SU-DHL-6 (cell line): ENCODE measurements around the gene NTSR2.

Experiments used
- EZH2phosphoT487 ChIP-seq: fragments of 200-600 bp; sonication (generic), shearing (Covaris generic); conservative IDR thresholded peaks from 2 replicates; pipeline ENCODE4 v1.6.1; 2018; ENCODE audit warnings: mild to moderate bottlenecking, antibody characterized with exemption, low read length, moderate library complexity, mixed read lengths
- TF ChIP-seq, protein P1 (sequence below): fragments of 200-600 bp; sonication (generic); IDR thresholded peaks from one replicate; pipeline ENCODE4 v1.5.1; 2017; ENCODE audit warnings: antibody characterized with exemption, mild to moderate bottlenecking, low read length, moderate library complexity; ENCODE audit not compliant: insufficient read depth, poor library complexity, severe bottlenecking

DNA sequence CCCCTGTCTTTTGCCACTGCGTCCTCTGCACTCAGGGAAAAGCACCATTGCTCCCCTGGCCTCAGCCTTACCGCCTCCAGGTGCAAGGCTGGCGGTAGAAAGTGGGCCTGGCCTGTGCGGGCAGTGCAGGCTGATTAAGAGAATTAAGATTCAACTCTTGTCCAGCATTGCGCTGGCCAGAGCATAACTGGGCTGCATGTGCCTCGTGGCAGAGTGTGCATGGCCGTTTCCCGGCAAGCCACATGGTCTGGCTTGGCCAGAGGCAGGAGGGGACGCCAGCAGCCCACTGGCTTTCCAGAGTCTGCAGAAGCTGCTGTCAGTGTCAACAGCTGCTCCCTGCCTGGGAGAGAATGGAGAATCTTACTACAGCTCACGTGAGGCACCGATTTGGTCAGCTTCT lies 12.3 kb downstream of the NTSR2 start:
- TF ChIP-seq, protein P1, sequence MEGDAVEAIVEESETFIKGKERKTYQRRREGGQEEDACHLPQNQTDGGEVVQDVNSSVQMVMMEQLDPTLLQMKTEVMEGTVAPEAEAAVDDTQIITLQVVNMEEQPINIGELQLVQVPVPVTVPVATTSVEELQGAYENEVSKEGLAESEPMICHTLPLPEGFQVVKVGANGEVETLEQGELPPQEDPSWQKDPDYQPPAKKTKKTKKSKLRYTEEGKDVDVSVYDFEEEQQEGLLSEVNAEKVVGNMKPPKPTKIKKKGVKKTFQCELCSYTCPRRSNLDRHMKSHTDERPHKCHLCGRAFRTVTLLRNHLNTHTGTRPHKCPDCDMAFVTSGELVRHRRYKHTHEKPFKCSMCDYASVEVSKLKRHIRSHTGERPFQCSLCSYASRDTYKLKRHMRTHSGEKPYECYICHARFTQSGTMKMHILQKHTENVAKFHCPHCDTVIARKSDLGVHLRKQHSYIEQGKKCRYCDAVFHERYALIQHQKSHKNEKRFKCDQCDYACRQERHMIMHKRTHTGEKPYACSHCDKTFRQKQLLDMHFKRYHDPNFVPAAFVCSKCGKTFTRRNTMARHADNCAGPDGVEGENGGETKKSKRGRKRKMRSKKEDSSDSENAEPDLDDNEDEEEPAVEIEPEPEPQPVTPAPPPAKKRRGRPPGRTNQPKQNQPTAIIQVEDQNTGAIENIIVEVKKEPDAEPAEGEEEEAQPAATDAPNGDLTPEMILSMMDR, result no peak
- no peak for TF ChIP-seq EZH2phosphoT487
